ENCODE results near the gene SIX3.

- no peak for TF ChIP-seq CBFB (CRISPR knock-in tag; IDR thresholded peaks at IDR 0.05; ENCODE audit: low read depth)
- TF ChIP-seq, protein P1, sequence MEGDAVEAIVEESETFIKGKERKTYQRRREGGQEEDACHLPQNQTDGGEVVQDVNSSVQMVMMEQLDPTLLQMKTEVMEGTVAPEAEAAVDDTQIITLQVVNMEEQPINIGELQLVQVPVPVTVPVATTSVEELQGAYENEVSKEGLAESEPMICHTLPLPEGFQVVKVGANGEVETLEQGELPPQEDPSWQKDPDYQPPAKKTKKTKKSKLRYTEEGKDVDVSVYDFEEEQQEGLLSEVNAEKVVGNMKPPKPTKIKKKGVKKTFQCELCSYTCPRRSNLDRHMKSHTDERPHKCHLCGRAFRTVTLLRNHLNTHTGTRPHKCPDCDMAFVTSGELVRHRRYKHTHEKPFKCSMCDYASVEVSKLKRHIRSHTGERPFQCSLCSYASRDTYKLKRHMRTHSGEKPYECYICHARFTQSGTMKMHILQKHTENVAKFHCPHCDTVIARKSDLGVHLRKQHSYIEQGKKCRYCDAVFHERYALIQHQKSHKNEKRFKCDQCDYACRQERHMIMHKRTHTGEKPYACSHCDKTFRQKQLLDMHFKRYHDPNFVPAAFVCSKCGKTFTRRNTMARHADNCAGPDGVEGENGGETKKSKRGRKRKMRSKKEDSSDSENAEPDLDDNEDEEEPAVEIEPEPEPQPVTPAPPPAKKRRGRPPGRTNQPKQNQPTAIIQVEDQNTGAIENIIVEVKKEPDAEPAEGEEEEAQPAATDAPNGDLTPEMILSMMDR (IDR thresholded peaks at IDR 0.05), result no peak
- no peak for TF ChIP-seq TCF7 (CRISPR knock-in tag; IDR thresholded peaks at IDR 0.05; ENCODE audit: low read depth)
- TF ChIP-seq ESRRA (CRISPR knock-in tag; IDR thresholded peaks at IDR 0.05; ENCODE audit: borderline replicate concordance), result no peak
- TF ChIP-seq, protein P2, sequence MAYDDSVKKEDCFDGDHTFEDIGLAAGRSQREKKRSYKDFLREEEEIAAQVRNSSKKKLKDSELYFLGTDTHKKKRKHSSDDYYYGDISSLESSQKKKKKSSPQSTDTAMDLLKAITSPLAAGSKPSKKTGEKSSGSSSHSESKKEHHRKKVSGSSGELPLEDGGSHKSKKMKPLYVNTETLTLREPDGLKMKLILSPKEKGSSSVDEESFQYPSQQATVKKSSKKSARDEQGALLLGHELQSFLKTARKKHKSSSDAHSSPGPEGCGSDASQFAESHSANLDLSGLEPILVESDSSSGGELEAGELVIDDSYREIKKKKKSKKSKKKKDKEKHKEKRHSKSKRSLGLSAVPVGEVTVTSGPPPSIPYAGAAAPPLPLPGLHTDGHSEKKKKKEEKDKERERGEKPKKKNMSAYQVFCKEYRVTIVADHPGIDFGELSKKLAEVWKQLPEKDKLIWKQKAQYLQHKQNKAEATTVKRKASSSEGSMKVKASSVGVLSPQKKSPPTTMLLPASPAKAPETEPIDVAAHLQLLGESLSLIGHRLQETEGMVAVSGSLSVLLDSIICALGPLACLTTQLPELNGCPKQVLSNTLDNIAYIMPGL (CRISPR knock-in tag; IDR thresholded peaks at IDR 0.05), result no peak
- no peak for TF ChIP-seq FOXK1 (CRISPR knock-in tag; IDR thresholded peaks at IDR 0.05)
- TF ChIP-seq, protein P3, sequence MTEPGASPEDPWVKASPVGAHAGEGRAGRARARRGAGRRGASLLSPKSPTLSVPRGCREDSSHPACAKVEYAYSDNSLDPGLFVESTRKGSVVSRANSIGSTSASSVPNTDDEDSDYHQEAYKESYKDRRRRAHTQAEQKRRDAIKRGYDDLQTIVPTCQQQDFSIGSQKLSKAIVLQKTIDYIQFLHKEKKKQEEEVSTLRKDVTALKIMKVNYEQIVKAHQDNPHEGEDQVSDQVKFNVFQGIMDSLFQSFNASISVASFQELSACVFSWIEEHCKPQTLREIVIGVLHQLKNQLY (CRISPR knock-in tag; IDR thresholded peaks at IDR 0.05), result no peak
- TF ChIP-seq ZNF317 (CRISPR knock-in tag; IDR thresholded peaks at IDR 0.05; ENCODE audit: borderline replicate concordance, low read depth), result no peak
- no peak for TF ChIP-seq RELA (CRISPR knock-in tag; IDR thresholded peaks at IDR 0.05; ENCODE audit: borderline replicate concordance)
- TF ChIP-seq ZNF232 (CRISPR knock-in tag; IDR thresholded peaks at IDR 0.05), result no peak
- no peak for TF ChIP-seq E2F1 (CRISPR knock-in tag; IDR thresholded peaks at IDR 0.05)
- TF ChIP-seq SP1 (CRISPR knock-in tag; conservative IDR thresholded peaks at IDR 0.05), result no peak
- no peak for TF ChIP-seq ZNF263 (CRISPR knock-in tag; IDR thresholded peaks at IDR 0.05; ENCODE audit: low read depth)
Observed at GRCh38 chr2:44934038-44934982, 7.2 kb upstream of the SIX3 start.
